ENCODE measurements around the gene UTS2B. TPM values are rescaled to one million over a fixed set of nuclear protein-coding genes. Genes with fewer than 3 reads are reported as not detected.

Gene UTS2B
- total and polyA plus RNA-seq, 9 of the 15 experiments (the other 6 are each of a cell fraction or from before 2014, with no cell fraction given): 0.06 TPM; not detected in 8

GRCh38 chr3:191259486-191259885 lies 70.8 kb downstream of the UTS2B start:
- Histone ChIP-seq H3K9ac (ENCODE audit: insufficient read depth in 1 of 2, low read depth in 2 of 2, low read length in 2 of 2) (no peak overlapping the region), H3K27me3 (ENCODE audit: control insufficient read depth in 2 of 2, insufficient read depth in 2 of 2, low read length in 2 of 2) (peaks cover 0 to 5% of the 10 kb centered on the region in 2 experiments; a peak in 2 of 5 replicates), H3K9me1 (ENCODE audit: control insufficient read depth, insufficient read depth, low read length) (no peaks in the 10 kb centered on the region), H3K4me3 (no peak overlapping the region), H4K20me1 (replicated peaks; ENCODE audit: control insufficient read depth, insufficient read depth, low read length) (no peaks in the 10 kb centered on the region), H3K9me3 (replicated peaks; ENCODE audit: control insufficient read depth, insufficient read depth, low read depth, low read length) (no peaks in the 10 kb centered on the region), H3K27ac (ENCODE audit: extremely low read depth, low read depth, low read length) (no peak overlapping the region), H3K79me2 (ENCODE audit: control insufficient read depth, insufficient read depth, low read length) (no peaks in the 10 kb centered on the region), H3K36me3 (ENCODE audit: control insufficient read depth, insufficient read depth, low read length) (no peaks in the 10 kb centered on the region), H3K4me1 (replicated peaks in 1 of 2; ENCODE audit: control insufficient read depth in 2 of 2, insufficient read depth in 2 of 2, low read length in 2 of 2) (no peaks in the 10 kb centered on the region), H3K4me2 (ENCODE audit: insufficient read depth, low read length) (no peak overlapping the region), H2AFZ (ENCODE audit: low read depth, low read length) (no peak overlapping the region)
- in situ Hi-C loops (cut with MboI): no loop called here
- no peak for TF ChIP-seq IFI16 (CRISPR knock-in tag; IDR thresholded peaks at IDR 0.05)
- no peak for TF ChIP-seq SIN3A (IDR thresholded peaks at IDR 0.05; ENCODE audit: borderline replicate concordance in 2 of 2, control insufficient read depth in 1 of 2, low read depth in 2 of 2, low read length in 2 of 2)
- no peak for TF ChIP-seq ZNF583 (CRISPR knock-in tag; IDR thresholded peaks at IDR 0.05)
- POLR2A ChIA-PET: no interaction called here
- FAIRE-seq (no peak), ATAC-seq (no peak), DNase-seq (ENCODE audit: extremely low read depth in 1 of 4, low spot score in 3 of 4) (no peak)
- WGBS (ENCODE audit: insufficient coverage, low coverage, missing lambda C conversion rate): 0% methylated on average over 1 of the region's 1 CpG
- intact Hi-C loops (cut with micrococcal nuclease): loop anchor here (5.0 kb wide), 1 partner anchor 123 kb away; no protein-coding TSS in a partner anchor
- BruUV-seq (replicated peaks): no TSS peak
- CTCF ChIA-PET (ENCODE audit: low intra/inter-chr PET ratio): no interaction called here

GRCh38 chr3:191257286-191257685 lies 73.0 kb downstream of the UTS2B start:
- H3K36me3 ChIP-seq (ENCODE audit: control insufficient read depth, insufficient read depth, low read length): no peaks in the 10 kb centered on the region
- no peaks in the 10 kb centered on the region for H3K9me1 ChIP-seq (ENCODE audit: control insufficient read depth, insufficient read depth, low read length)
- no peak overlapping the region for H3K9ac ChIP-seq (ENCODE audit: insufficient read depth in 1 of 2, low read depth in 2 of 2, low read length in 2 of 2)
- no peak overlapping the region for H3K27ac ChIP-seq (ENCODE audit: extremely low read depth, low read depth, low read length)
- H3K9me3 ChIP-seq (replicated peaks; ENCODE audit: control insufficient read depth, insufficient read depth, low read depth, low read length): no peaks in the 10 kb centered on the region
- no peak overlapping the region for H2AFZ ChIP-seq (ENCODE audit: low read depth, low read length)
- H3K79me2 ChIP-seq (ENCODE audit: control insufficient read depth, insufficient read depth, low read length): no peaks in the 10 kb centered on the region
- H3K4me3 ChIP-seq: no peak overlapping the region
- in situ Hi-C loops (cut with MboI) (no loop called here), intact Hi-C loops (cut with micrococcal nuclease) (loop anchor here (5.0 kb wide), 1 partner anchor 125 kb away; no protein-coding TSS in a partner anchor)
- DNase-seq (ENCODE audit: extremely low read depth in 1 of 4, low spot score in 3 of 4) (no peak), FAIRE-seq (no peak), ATAC-seq (no peak)
- no peaks in the 10 kb centered on the region for H4K20me1 ChIP-seq (replicated peaks; ENCODE audit: control insufficient read depth, insufficient read depth, low read length)
- ChIA-PET POLR2A (no interaction called here), CTCF (ENCODE audit: low intra/inter-chr PET ratio) (no interaction called here)
- 0% methylated on average over 2 of the region's 2 CpGs for WGBS (ENCODE audit: insufficient coverage, low coverage, missing lambda C conversion rate)
- no TSS peak for BruUV-seq (replicated peaks)
- no peak overlapping the region for H3K4me2 ChIP-seq (ENCODE audit: insufficient read depth, low read length)
- H3K4me1 ChIP-seq (replicated peaks in 1 of 2; ENCODE audit: control insufficient read depth in 2 of 2, insufficient read depth in 2 of 2, low read length in 2 of 2): no peaks in the 10 kb centered on the region
- H3K27me3 ChIP-seq (ENCODE audit: control insufficient read depth in 2 of 2, insufficient read depth in 2 of 2, low read length in 2 of 2): peaks cover 0 to 5% of the 10 kb centered on the region in 2 experiments; a peak in 2 of 5 replicates
- TF ChIP-seq ZNF212 (CRISPR knock-in tag; IDR thresholded peaks at IDR 0.05) (no peak), NCOA2 (IDR thresholded peaks at IDR 0.05; ENCODE audit: partially characterized antibody in 2 of 2) (no peak), DACH1 (IDR thresholded peaks at IDR 0.05; ENCODE audit: partially characterized antibody) (no peak), ETV1 (tag; conservative IDR thresholded peaks at IDR 0.05; ENCODE audit: low read depth) (no peak), TCFL5 (CRISPR knock-in tag; conservative IDR thresholded peaks at IDR 0.05) (no peak), TCF7 (IDR thresholded peaks at IDR 0.05; ENCODE audit: borderline replicate concordance) (no peak)

All from K562 (cell line).